Measurements from ENCODE around the gene CASZ1.

Gene CASZ1

GRCh38 chr1:10615932-10616671 lies 180.3 kb downstream of the CASZ1 start:
- no peak for DNase-seq

GRCh38 chr1:10615332-10615731 lies 181.1 kb downstream of the CASZ1 start:
- DNase-seq, result no peak

GRCh38 chr1:10614377-10615225 lies 181.8 kb downstream of the CASZ1 start:
- DNase-seq, result no peak

- DNase-seq, result no peak
These were observed 182.6 kb downstream of the CASZ1 start for GRCh38 chr1:10613861-10614260.

- DNase-seq, result no peak
These were observed 183.1 kb downstream of the CASZ1 start for GRCh38 chr1:10613340-10613739.

- no peak for DNase-seq
These were observed 183.8 kb downstream of the CASZ1 start for GRCh38 chr1:10612436-10613160.

- DNase-seq, result no peak
These were observed 185.4 kb downstream of the CASZ1 start for GRCh38 chr1:10610901-10611600.

- DNase-seq, result no peak
These were observed 187.8 kb downstream of the CASZ1 start for GRCh38 chr1:10608690-10609089.

- no peak for DNase-seq
These were observed 189.2 kb downstream of the CASZ1 start for GRCh38 chr1:10607228-10607627.

GRCh38 chr1:10606064-10606463 lies 190.4 kb downstream of the CASZ1 start:
- no peak for DNase-seq

GRCh38 chr1:10604966-10605365 lies 191.5 kb downstream of the CASZ1 start:
- DNase-seq, result no peak

GRCh38 chr1:10602936-10603335 lies 193.5 kb downstream of the CASZ1 start:
- DNase-seq, result no peak

- no peak for DNase-seq
These were observed 194.9 kb downstream of the CASZ1 start for GRCh38 chr1:10601342-10602070.

GRCh38 chr1:10599194-10599861 lies 197.1 kb downstream of the CASZ1 start:
- DNase-seq, result no peak

- DNase-seq, result no peak
These were observed 198.1 kb downstream of the CASZ1 start for GRCh38 chr1:10598389-10598702.

- DNase-seq, result no peak
These were observed 198.7 kb downstream of the CASZ1 start for GRCh38 chr1:10597492-10598388.

GRCh38 chr1:10596780-10597179 lies 199.7 kb downstream of the CASZ1 start:
- DNase-seq, result no peak

GRCh38 chr1:10594595-10595223 lies 201.7 kb downstream of the CASZ1 start:
- DNase-seq, result no peak

- DNase-seq, result no peak
These were observed 202.7 kb downstream of the CASZ1 start for GRCh38 chr1:10593750-10594149.

- DNase-seq, result no peak
These were observed 204.1 kb downstream of the CASZ1 start for GRCh38 chr1:10592373-10592772.

All from activated CD4-positive, alpha-beta T cell treated with anti-CD3 and anti-CD28 coated beads, Interleukin-2, Interleukin-6, amounts not matched to agents 100 ng/mL and 50 ng/mL, durations not matched to agents 16 hours and 8 hours (primary cell).